Brain pericyte (primary cell): ENCODE measurements around the gene WDR27.
"Not testable (repeated sequence)": the region's sequence is repeated elsewhere in the genome, so short reads cannot be mapped to it uniquely, and the experiment has no call there.

Experiments
- DNase-seq: peaks from one replicate; pipeline ENCODE4 v3.0.0-alpha.2; 2012; ENCODE audit warnings: low read depth, low spot score

Gene WDR27

GRCh38 chr6:169527306-169527705, 174.5 kb downstream of the WDR27 start:
- no peak for DNase-seq

GRCh38 chr6:169521825-169522224, 180.0 kb downstream of the WDR27 start:
- no peak for DNase-seq

GRCh38 chr6:169520104-169520503, 181.7 kb downstream of the WDR27 start:
- no peak for DNase-seq

- no peak for DNase-seq
Measured at GRCh38 chr6:169518451-169518850, 183.4 kb downstream of the WDR27 start.

- no peak for DNase-seq
Measured at GRCh38 chr6:169513478-169514193, 188.2 kb downstream of the WDR27 start.

- not testable (repeated sequence) for DNase-seq
Measured at GRCh38 chr6:169511785-169512184, 190.0 kb downstream of the WDR27 start.

GRCh38 chr6:169510871-169511270, 191.0 kb downstream of the WDR27 start:
- no peak for DNase-seq

GRCh38 chr6:169508452-169508851, 193.4 kb downstream of the WDR27 start:
- DNase-seq, result no peak

- DNase-seq, result no peak
Measured at GRCh38 chr6:169503422-169504152, 198.2 kb downstream of the WDR27 start.

GRCh38 chr6:169502445-169502844, 199.4 kb downstream of the WDR27 start:
- DNase-seq, result no peak

- no peak for DNase-seq
Measured at GRCh38 chr6:169501777-169502313, 200.0 kb downstream of the WDR27 start.

- no peak for DNase-seq
Measured at GRCh38 chr6:169501128-169501527, 200.7 kb downstream of the WDR27 start.

- DNase-seq, result no peak
Measured at GRCh38 chr6:169500688-169501087, 201.1 kb downstream of the WDR27 start.

- DNase-seq, result no peak
Measured at GRCh38 chr6:169499848-169500247, 202.0 kb downstream of the WDR27 start.

GRCh38 chr6:169498916-169499513, 202.8 kb downstream of the WDR27 start:
- no peak for DNase-seq

- DNase-seq, result no peak
Measured at GRCh38 chr6:169495601-169496000, 206.2 kb downstream of the WDR27 start.

- DNase-seq, result no peak
Measured at GRCh38 chr6:169494038-169494437, 207.8 kb downstream of the WDR27 start.

GRCh38 chr6:169491482-169491881, 210.3 kb downstream of the WDR27 start:
- DNase-seq, result no peak

GRCh38 chr6:169490830-169491229, 211.0 kb downstream of the WDR27 start:
- DNase-seq, result no peak

- no peak for DNase-seq
Measured at GRCh38 chr6:169490246-169490641, 211.6 kb downstream of the WDR27 start.

- DNase-seq, result no peak
Measured at GRCh38 chr6:169489563-169490245, 212.1 kb downstream of the WDR27 start.
